DND-41 (cell line): ENCODE results near the gene IGF2BP2.

ENCODE experiments used
- CTCF ChIP-seq: IDR thresholded peaks from 2 replicates; pipeline ENCODE4 v1.5.1; 2012; ENCODE audit warnings: borderline replicate concordance, low read length, moderate library complexity, mild to moderate bottlenecking; ENCODE audit not compliant: poor library complexity, severe bottlenecking; ENCODE audit errors: extremely low read depth
- EZH2 ChIP-seq: IDR thresholded peaks from 3 replicates; pipeline ENCODE4 v1.6.1; 2012; ENCODE audit warnings: borderline replicate concordance, low read depth, mild to moderate bottlenecking, moderate library complexity, low read length, inconsistent platforms; ENCODE audit not compliant: severe bottlenecking

DNA sequence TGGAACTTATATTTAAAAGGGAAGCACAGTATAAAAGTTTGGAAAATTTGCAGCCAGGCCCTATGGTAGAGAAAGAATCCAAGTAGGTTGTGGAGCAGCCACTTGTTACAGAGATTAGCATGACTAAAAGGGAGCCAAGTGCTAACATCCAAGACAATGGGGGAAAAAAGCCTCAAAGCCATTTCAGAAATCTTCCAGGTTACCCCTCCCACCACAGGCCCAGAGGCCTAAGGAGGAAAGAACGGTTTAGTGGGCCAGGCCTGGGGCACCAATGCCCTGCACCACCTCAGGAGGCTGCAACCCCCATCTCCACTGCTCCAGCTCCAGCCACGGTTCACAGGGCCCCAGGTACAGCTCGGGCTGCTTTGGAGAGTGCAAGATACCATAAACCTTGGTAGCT, 69.9 kb downstream of the IGF2BP2 start:
- no peak for TF ChIP-seq CTCF
- no peak for TF ChIP-seq EZH2
